Tibial nerve (tissue), 4 donors: Measurements from ENCODE around the gene HTR3A. TPM values are rescaled to one million over a fixed set of nuclear protein-coding genes. Genes with fewer than 3 reads are reported as not detected.

Source experiments
- DNase-seq, 2 donors: peaks; one replicate each; pipeline ENCODE4 v3.0.0-alpha.2; 2019; ENCODE audit warnings: low spot score in 2 of 2
- H3K27ac ChIP-seq, 4 donors: fragments of 200-600 bp; sonication (generic) in 3 of 4; one replicate each; pipeline ENCODE4 v1.5.1; 2017 to 2019; ENCODE audit warnings: mild to moderate bottlenecking in 1 of 4
- H3K27me3 ChIP-seq, 2 donors: fragments of 200-600 bp; sonication (generic) in 1 of 2; one replicate each; pipeline versions ENCODE4 v1.5.1 to v1.6.0; 2017 to 2019
- H3K36me3 ChIP-seq, 3 donors: fragments of 200-600 bp; sonication (generic); one replicate each; pipeline ENCODE4 v1.5.1; 2018 to 2019
- H3K4me1 ChIP-seq, 4 donors: fragments of 200-600 bp; sonication (generic) in 3 of 4; one replicate each; pipeline ENCODE4 v1.5.1; 2017 to 2019
- H3K4me3 ChIP-seq, 4 donors: fragments of 200-600 bp; sonication (generic) in 3 of 4; one replicate each; pipeline ENCODE4 v1.5.1; 2017 to 2019; ENCODE audit warnings: mild to moderate bottlenecking in 1 of 4, moderate library complexity in 1 of 4
- H3K9me3 ChIP-seq, 4 donors: fragments of 200-600 bp; sonication (generic) in 3 of 4; one replicate each; pipeline ENCODE4 v1.5.1; 2017 to 2019
- EP300 ChIP-seq, 2 donors: sonication (generic); formaldehyde crosslinking; IDR thresholded peaks; one replicate each; pipeline ENCODE4 v1.6.1; 2017; ENCODE audit warnings: antibody characterized with exemption in 2 of 2, mild to moderate bottlenecking in 1 of 2
- POLR2A ChIP-seq, 2 donors: fragments of 450-650 bp; IDR thresholded peaks; one replicate each; pipeline ENCODE4 v1.6.1; 2017; ENCODE audit warnings: antibody characterized with exemption in 2 of 2, mild to moderate bottlenecking in 2 of 2, moderate library complexity in 2 of 2
- WGBS, 2 donors: methylation state at CpG; one replicate each; pipeline ENCODE4 v1.1.5; 2018; 5-methylcytosine and 5-hydroxymethylcytosine counted together
- total RNA-seq, 4 donors: library from RNA; depleted of rRNA; stranded (reverse); fragments of >200 nt; gene quantifications; one replicate each; pipeline ENCODE4 v1.1.0, GENCODE V29; 2016
- TF ChIP-seq, protein P1 (sequence below), 5 experiments: fragments of 200-600 bp in 3 of 5; fragments of 450-650 bp in 2 of 5; sonication (generic) in 3 of 5; IDR thresholded peaks; one replicate each; pipeline ENCODE4 v1.5.1; 2016 to 2019; ENCODE audit warnings: antibody characterized with exemption in 5 of 5, mild to moderate bottlenecking in 3 of 5, moderate library complexity in 2 of 5

The HTR3A gene
- total RNA-seq, 4 donors from 2014 or later, result not detected

DNA sequence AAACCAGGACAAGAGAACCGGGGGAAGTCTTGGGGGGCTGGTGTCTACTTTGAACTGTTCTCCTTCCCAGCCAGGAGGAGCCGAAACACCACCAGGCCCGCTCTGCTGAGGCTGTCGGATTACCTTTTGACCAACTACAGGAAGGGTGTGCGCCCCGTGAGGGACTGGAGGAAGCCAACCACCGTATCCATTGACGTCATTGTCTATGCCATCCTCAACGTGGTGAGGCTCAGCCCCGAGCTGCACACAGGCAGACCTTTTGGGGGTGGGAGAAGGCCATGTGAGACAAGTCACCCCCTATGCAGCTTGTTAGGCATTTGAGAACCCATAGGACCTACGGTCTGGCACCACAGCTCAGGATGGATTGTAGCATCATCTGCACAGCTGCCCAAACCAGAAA, 2.8 kb downstream of the HTR3A start:
- Histone ChIP-seq H3K36me3 (no peaks in the 10 kb centered on the region), H3K27me3 (peaks cover 0 to 23% of the 10 kb centered on the region in 2 donors), H3K4me3 (no peak overlapping the region), H3K27ac (no peak overlapping the region), H3K9me3 (no peaks in the 10 kb centered on the region), H3K4me1 (peaks cover 0 to 9% (median 2%) of the 10 kb centered on the region in 4 donors)
- TF ChIP-seq POLR2A (IDR thresholded peaks at IDR 0.05) (no peak), EP300 (IDR thresholded peaks at IDR 0.05) (no peak)
- TF ChIP-seq, protein P1, sequence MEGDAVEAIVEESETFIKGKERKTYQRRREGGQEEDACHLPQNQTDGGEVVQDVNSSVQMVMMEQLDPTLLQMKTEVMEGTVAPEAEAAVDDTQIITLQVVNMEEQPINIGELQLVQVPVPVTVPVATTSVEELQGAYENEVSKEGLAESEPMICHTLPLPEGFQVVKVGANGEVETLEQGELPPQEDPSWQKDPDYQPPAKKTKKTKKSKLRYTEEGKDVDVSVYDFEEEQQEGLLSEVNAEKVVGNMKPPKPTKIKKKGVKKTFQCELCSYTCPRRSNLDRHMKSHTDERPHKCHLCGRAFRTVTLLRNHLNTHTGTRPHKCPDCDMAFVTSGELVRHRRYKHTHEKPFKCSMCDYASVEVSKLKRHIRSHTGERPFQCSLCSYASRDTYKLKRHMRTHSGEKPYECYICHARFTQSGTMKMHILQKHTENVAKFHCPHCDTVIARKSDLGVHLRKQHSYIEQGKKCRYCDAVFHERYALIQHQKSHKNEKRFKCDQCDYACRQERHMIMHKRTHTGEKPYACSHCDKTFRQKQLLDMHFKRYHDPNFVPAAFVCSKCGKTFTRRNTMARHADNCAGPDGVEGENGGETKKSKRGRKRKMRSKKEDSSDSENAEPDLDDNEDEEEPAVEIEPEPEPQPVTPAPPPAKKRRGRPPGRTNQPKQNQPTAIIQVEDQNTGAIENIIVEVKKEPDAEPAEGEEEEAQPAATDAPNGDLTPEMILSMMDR (IDR thresholded peaks at IDR 0.05), result no peak
- no peak for DNase-seq
- 82 to 85% methylated on average over 11 of the region's 11 CpGs for WGBS, 2 donors

DNA sequence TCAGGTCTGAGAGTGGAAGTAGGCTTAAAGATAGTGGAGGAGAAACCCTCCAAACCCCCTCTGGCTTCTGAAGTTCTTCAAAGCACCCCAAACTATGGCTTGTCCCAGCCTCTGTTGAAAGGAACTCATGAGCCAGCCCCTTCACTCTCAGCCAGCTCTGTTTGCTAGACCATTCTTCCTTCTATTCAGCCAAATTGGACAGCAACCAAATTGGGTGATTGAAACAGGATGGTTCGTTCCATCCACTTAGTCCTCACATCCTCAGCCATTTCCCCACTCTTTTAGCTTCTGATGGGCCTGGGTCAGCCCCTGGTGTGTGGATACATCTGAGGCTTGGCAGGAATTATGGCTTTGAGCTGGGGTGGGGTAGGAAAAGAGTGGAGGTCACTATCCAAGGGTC, 4.5 kb downstream of the HTR3A start:
- 38 to 43% methylated on average over 1 of the region's 1 CpG for WGBS, 2 donors
- no peak overlapping the region for H3K4me3 ChIP-seq
- H3K4me1 ChIP-seq, result peaks cover 0 to 9% (median 2%) of the 10 kb centered on the region in 4 donors
- TF ChIP-seq, protein P1 (IDR thresholded peaks at IDR 0.05), result no peak
- no peak for TF ChIP-seq POLR2A (IDR thresholded peaks at IDR 0.05)
- H3K27me3 ChIP-seq, result peaks cover 0 to 23% of the 10 kb centered on the region in 2 donors
- no peak for DNase-seq
- H3K27ac ChIP-seq, result no peak overlapping the region
- no peaks in the 10 kb centered on the region for H3K9me3 ChIP-seq
- H3K36me3 ChIP-seq, result no peaks in the 10 kb centered on the region

DNA sequence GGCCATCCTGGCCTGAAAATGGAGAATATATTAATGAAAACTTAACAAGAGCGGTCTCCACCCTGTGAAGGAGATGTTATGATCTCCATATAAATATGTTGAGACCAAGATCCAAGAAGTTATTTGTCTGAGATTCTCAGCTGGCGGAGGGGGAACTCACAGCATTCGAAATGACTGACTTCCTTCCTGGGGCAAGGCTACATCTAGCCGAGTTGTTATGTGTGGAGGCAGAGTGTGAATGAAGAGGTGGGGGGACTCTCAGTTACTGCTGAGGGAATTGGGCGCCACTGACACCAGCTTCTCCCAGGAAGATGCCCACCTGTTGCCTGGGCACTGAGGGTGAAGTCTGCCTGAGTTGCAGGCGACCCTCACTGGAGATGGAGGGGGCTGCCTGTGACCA, 5.9 kb downstream of the HTR3A start:
- peaks cover 0 to 23% of the 10 kb centered on the region in 2 donors for H3K27me3 ChIP-seq
- H3K27ac ChIP-seq, result no peak overlapping the region
- no peak for DNase-seq
- no peaks in the 10 kb centered on the region for H3K36me3 ChIP-seq
- WGBS, 2 donors, result 64 to 79% methylated on average over 6 of the region's 6 CpGs
- H3K4me1 ChIP-seq, result no peaks in the 10 kb centered on the region
- H3K4me3 ChIP-seq, result no peak overlapping the region
- TF ChIP-seq POLR2A (IDR thresholded peaks at IDR 0.05) (no peak), EP300 (IDR thresholded peaks at IDR 0.05) (no peak)
- TF ChIP-seq, protein P1 (IDR thresholded peaks at IDR 0.05), result no peak
- no peaks in the 10 kb centered on the region for H3K9me3 ChIP-seq

DNA sequence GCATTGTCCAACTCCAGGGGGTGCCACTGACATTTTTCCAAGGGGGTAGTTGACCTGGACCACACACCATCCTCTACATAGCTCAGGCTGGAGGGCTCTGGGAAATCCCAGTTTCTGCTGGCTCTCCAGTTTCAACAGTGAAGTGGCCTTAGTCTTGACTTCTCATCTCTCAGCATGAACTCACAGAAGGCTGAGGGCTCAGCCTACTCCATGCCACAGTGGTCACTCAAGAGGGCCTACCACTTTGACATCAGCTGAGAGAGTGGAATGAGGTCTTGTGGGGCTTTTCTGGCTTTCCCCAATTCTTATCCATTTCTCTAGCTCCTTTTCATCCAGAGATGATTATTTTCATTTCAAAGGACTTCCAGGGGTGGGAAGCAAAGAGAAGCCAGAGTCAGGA, 7.4 kb downstream of the HTR3A start:
- Histone ChIP-seq H3K27me3 (peaks cover 0 to 15% of the 10 kb centered on the region in 2 donors), H3K36me3 (no peaks in the 10 kb centered on the region), H3K27ac (no peak overlapping the region), H3K9me3 (no peaks in the 10 kb centered on the region), H3K4me1 (no peaks in the 10 kb centered on the region), H3K4me3 (no peak overlapping the region)
- no peak for DNase-seq
- no peak for TF ChIP-seq POLR2A (IDR thresholded peaks at IDR 0.05)
- no peak for TF ChIP-seq EP300 (IDR thresholded peaks at IDR 0.05)
- TF ChIP-seq, protein P1 (IDR thresholded peaks at IDR 0.05), result no peak

DNA sequence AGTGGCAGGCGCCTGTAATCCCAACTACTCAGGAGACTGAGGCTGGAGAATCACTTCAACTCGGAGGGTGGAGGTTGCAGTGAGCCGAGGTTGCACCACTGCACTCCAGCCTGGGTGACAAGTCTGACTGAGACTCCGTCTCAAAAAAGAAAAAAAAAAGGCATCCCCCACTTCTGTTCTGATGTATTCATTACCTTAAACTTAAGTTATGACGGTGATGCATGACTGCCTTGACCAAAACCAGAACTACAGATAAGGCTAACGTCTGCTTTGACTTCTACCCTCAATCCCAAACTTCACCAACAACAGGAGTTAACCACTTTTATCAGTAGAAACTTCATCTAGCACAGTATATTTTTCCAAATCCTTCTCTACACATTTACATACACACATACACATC, 9.9 kb downstream of the HTR3A start:
- no peaks in the 10 kb centered on the region for H3K4me1 ChIP-seq
- peaks cover 0 to 3% of the 10 kb centered on the region in 2 donors for H3K27me3 ChIP-seq
- no peak overlapping the region for H3K4me3 ChIP-seq
- TF ChIP-seq POLR2A (IDR thresholded peaks at IDR 0.05) (no peak), EP300 (IDR thresholded peaks at IDR 0.05) (no peak)
- TF ChIP-seq, protein P1 (IDR thresholded peaks at IDR 0.05), result no peak
- no peaks in the 10 kb centered on the region for H3K9me3 ChIP-seq
- WGBS, 2 donors, result 78 to 81% methylated on average over 6 of the region's 6 CpGs
- no peak overlapping the region for H3K27ac ChIP-seq
- H3K36me3 ChIP-seq, result no peaks in the 10 kb centered on the region
- DNase-seq, result no peak
